AG04450 (cell line): ENCODE data around the gene MACROD2. TPM values are rescaled to one million over a fixed set of nuclear protein-coding genes. Genes with fewer than 3 reads are reported as not detected.

Experiments used
- CTCF ChIA-PET: fragments of 300-600, 350-600 bp; formaldehyde crosslinking; extraction: SDS; loops from one replicate; lab custom pipeline; 2022; ENCODE audit warnings: antibody characterized with exemption, inconsistent platforms; lab: Charles Lee
- POLR2A ChIA-PET: fragments of 350-600 bp; formaldehyde crosslinking; extraction: SDS; loops from one replicate; lab custom pipeline; 2021; ENCODE audit warnings: antibody characterized with exemption, inconsistent platforms; lab: Yijun Ruan, JAX
- DNase-seq: peaks from one replicate; pipeline ENCODE4 v3.0.0-alpha.2; 2011; ENCODE audit warnings: low read depth, low spot score
- H3K27ac ChIP-seq: one replicate; pipeline ENCODE4 v1.5.1; 2012; ENCODE audit warnings: low read depth, low read length, control low read depth
- H3K27me3 ChIP-seq: one replicate; pipeline ENCODE4 v1.6.0; 2012; ENCODE audit warnings: low read length; ENCODE audit not compliant: control insufficient read depth, insufficient read depth
- H3K4me3 ChIP-seq: 2 replicates; pipeline ENCODE4 v1.5.1; 2011; ENCODE audit warnings: mild to moderate bottlenecking, low read depth, low read length, control low read depth
- H3K9me3 ChIP-seq: 2 replicates; pipeline ENCODE4 v1.5.1; 2012; ENCODE audit warnings: low read length; ENCODE audit not compliant: control insufficient read depth, insufficient read depth
- CTCF ChIP-seq: IDR thresholded peaks from 2 replicates; pipeline ENCODE4 v1.5.1; 2011; ENCODE audit warnings: low read depth, low read length, control low read depth, inconsistent platforms
- polyA plus RNA-seq: library from polyadenylated mRNA; depleted of rRNA; stranded (reverse); fragments of >200 nt; gene quantifications from 2 replicates; pipeline ENCODE4 v1.2.3, GENCODE V29; 2011

The MACROD2 gene
- polyA plus RNA-seq, 1 experiment: 0.02 TPM

- Histone ChIP-seq H3K27me3 (no peaks in the 10 kb centered on the region), H3K27ac (no peak overlapping the region), H3K4me3 (no peak overlapping the region), H3K9me3 (no peaks in the 10 kb centered on the region; the same call in 1 of the 2 replicates)
- DNase-seq: no peak
- CTCF ChIA-PET: no interaction called here
- POLR2A ChIA-PET: no interaction called here
- no peak for TF ChIP-seq CTCF
Observed at GRCh38 chr20:14937846-14938245, 942.5 kb downstream of the MACROD2 start.

- Histone ChIP-seq H3K27ac (no peak overlapping the region), H3K4me3 (no peak overlapping the region), H3K9me3 (no peaks in the 10 kb centered on the region), H3K27me3 (no peaks in the 10 kb centered on the region)
- ChIA-PET POLR2A (no interaction called here), CTCF (no interaction called here)
- TF ChIP-seq CTCF: no peak
- DNase-seq: no peak
Observed at GRCh38 chr20:14947536-14947935, 952.2 kb downstream of the MACROD2 start.

- H3K4me3 ChIP-seq: no peak overlapping the region
- TF ChIP-seq CTCF: no peak
- H3K27ac ChIP-seq: no peak overlapping the region
- ChIA-PET POLR2A (no interaction called here), CTCF (no interaction called here)
- H3K9me3 ChIP-seq: no peaks in the 10 kb centered on the region
- DNase-seq: no peak
- no peaks in the 10 kb centered on the region for H3K27me3 ChIP-seq
Observed at GRCh38 chr20:14947946-14948345, 952.6 kb downstream of the MACROD2 start.

- CTCF ChIA-PET: no interaction called here
- POLR2A ChIA-PET: no interaction called here
- no peak for DNase-seq
Observed at GRCh38 chr20:14948416-14948815, 953.1 kb downstream of the MACROD2 start.

DNA sequence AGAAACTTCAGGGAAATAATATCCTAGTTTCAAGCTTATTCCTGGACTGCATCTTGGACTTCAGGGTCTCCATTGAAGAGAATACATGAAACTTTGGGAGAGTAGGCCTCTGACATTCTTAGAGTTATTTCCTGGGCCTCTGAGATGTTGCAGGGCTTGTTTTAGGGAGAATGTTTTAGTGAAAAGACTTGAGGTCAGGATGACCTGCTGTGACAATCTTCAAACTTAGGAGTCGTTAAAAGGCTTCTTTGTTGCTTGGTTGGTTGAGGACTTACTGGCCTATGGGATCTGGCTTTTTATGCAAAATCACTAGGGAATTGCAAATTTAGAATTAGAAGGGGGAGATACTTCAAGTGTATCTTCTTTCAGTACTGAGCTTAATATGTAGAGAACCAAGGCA, 955.3 kb downstream of the MACROD2 start:
- POLR2A ChIA-PET: no interaction called here
- Histone ChIP-seq H3K27ac (no peak overlapping the region), H3K9me3 (no peaks in the 10 kb centered on the region), H3K27me3 (no peaks in the 10 kb centered on the region), H3K4me3 (no peak overlapping the region)
- CTCF ChIA-PET: no interaction called here
- DNase-seq: no peak
- no peak for TF ChIP-seq CTCF

More at GRCh38 chr20:14948416-14948815, 953.1 kb downstream of the MACROD2 start:
- Histone ChIP-seq H3K27me3 (no peaks in the 10 kb centered on the region), H3K27ac (no peak overlapping the region), H3K9me3 (no peaks in the 10 kb centered on the region), H3K4me3 (no peak overlapping the region)
- TF ChIP-seq CTCF: no peak
